ENCODE measurements around the gene IGF2BP2.

DNA sequence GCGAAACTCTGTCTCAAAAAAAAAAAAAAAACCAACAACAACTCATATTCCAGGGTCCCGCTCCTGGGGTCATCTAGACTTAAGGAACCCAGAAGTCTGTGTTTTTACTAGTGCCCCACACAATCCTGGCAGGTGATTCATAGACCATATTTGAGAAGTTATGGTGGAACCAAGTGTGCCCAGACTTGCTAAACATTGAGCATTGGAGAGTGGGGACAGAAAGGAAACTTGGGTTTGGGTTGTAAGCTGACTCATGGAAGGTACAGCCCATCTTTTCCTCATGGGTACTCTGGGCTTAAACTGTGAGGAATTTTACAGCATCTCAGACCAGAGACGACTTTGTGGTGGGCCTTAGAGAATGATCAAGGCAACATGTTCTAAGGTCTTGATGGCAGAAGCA lies 18.3 kb upstream of the IGF2BP2 start:
- TF ChIP-seq, protein P1, sequence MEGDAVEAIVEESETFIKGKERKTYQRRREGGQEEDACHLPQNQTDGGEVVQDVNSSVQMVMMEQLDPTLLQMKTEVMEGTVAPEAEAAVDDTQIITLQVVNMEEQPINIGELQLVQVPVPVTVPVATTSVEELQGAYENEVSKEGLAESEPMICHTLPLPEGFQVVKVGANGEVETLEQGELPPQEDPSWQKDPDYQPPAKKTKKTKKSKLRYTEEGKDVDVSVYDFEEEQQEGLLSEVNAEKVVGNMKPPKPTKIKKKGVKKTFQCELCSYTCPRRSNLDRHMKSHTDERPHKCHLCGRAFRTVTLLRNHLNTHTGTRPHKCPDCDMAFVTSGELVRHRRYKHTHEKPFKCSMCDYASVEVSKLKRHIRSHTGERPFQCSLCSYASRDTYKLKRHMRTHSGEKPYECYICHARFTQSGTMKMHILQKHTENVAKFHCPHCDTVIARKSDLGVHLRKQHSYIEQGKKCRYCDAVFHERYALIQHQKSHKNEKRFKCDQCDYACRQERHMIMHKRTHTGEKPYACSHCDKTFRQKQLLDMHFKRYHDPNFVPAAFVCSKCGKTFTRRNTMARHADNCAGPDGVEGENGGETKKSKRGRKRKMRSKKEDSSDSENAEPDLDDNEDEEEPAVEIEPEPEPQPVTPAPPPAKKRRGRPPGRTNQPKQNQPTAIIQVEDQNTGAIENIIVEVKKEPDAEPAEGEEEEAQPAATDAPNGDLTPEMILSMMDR (CRISPR knock-in tag; IDR thresholded peaks at IDR 0.05): no peak
- TF ChIP-seq, protein P2, sequence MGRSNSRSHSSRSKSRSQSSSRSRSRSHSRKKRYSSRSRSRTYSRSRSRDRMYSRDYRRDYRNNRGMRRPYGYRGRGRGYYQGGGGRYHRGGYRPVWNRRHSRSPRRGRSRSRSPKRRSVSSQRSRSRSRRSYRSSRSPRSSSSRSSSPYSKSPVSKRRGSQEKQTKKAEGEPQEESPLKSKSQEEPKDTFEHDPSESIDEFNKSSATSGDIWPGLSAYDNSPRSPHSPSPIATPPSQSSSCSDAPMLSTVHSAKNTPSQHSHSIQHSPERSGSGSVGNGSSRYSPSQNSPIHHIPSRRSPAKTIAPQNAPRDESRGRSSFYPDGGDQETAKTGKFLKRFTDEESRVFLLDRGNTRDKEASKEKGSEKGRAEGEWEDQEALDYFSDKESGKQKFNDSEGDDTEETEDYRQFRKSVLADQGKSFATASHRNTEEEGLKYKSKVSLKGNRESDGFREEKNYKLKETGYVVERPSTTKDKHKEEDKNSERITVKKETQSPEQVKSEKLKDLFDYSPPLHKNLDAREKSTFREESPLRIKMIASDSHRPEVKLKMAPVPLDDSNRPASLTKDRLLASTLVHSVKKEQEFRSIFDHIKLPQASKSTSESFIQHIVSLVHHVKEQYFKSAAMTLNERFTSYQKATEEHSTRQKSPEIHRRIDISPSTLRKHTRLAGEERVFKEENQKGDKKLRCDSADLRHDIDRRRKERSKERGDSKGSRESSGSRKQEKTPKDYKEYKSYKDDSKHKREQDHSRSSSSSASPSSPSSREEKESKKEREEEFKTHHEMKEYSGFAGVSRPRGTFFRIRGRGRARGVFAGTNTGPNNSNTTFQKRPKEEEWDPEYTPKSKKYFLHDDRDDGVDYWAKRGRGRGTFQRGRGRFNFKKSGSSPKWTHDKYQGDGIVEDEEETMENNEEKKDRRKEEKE (IDR thresholded peaks at IDR 0.05): no peak
- TF ChIP-seq POLR2A (IDR thresholded peaks at IDR 0.05; ENCODE audit: insufficient read depth in 1 of 2, low read depth in 2 of 2, low read length in 2 of 2) (no peak), EHMT2 (IDR thresholded peaks at IDR 0.05; ENCODE audit: borderline replicate concordance, low read depth, low read length) (no peak)
